Bronchial epithelial cell (primary cell): Measurements from ENCODE around the gene WNK2. TPM values are rescaled to one million over a fixed set of nuclear protein-coding genes. Genes with fewer than 3 reads are reported as not detected.

ENCODE experiments used
- DNase-seq: peaks from one replicate; pipeline ENCODE4 v3.0.0-alpha.2; 2010; ENCODE audit warnings: low read depth
- FAIRE-seq: peaks from 2 replicates; lab custom pipeline; 2011; peaks lifted over from hg19 to GRCh38; lab: Jason Lieb, UNC
- H3K27me3 ChIP-seq: 2 replicates; pipeline ENCODE4 v1.5.1; 2011; ENCODE audit warnings: low read length; ENCODE audit not compliant: control insufficient read depth, insufficient read depth
- H3K36me3 ChIP-seq: 2 replicates; pipeline ENCODE4 v1.5.1; 2011; ENCODE audit warnings: low read length; ENCODE audit not compliant: control insufficient read depth, insufficient read depth
- H3K4me3 ChIP-seq: 2 replicates; pipeline ENCODE4 v1.5.1; 2011; ENCODE audit warnings: mild to moderate bottlenecking, low read depth, low read length, control low read depth
- total RNA-seq: library from RNA; depleted of rRNA; stranded (reverse); fragments of >200 nt; gene quantifications from 2 replicates; pipeline ENCODE4 v1.2.1, GENCODE V29; 2014
- TF ChIP-seq, protein P1 (sequence below): IDR thresholded peaks from 2 replicates; pipeline ENCODE4 v1.5.1; 2011; ENCODE audit warnings: mild to moderate bottlenecking, moderate library complexity, low read length, control low read depth, inconsistent platforms; ENCODE audit not compliant: insufficient read depth, severe bottlenecking

WNK2 gene
- total RNA-seq, 1 donor from 2014 or later, result under 0.01 TPM

- TF ChIP-seq, protein P1, sequence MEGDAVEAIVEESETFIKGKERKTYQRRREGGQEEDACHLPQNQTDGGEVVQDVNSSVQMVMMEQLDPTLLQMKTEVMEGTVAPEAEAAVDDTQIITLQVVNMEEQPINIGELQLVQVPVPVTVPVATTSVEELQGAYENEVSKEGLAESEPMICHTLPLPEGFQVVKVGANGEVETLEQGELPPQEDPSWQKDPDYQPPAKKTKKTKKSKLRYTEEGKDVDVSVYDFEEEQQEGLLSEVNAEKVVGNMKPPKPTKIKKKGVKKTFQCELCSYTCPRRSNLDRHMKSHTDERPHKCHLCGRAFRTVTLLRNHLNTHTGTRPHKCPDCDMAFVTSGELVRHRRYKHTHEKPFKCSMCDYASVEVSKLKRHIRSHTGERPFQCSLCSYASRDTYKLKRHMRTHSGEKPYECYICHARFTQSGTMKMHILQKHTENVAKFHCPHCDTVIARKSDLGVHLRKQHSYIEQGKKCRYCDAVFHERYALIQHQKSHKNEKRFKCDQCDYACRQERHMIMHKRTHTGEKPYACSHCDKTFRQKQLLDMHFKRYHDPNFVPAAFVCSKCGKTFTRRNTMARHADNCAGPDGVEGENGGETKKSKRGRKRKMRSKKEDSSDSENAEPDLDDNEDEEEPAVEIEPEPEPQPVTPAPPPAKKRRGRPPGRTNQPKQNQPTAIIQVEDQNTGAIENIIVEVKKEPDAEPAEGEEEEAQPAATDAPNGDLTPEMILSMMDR, result no peak
- no peak overlapping the region for H3K4me3 ChIP-seq
- no peaks in the 10 kb centered on the region for H3K36me3 ChIP-seq
- FAIRE-seq (no peak), DNase-seq (no peak)
- no peaks in the 10 kb centered on the region for H3K27me3 ChIP-seq
Measured at GRCh38 chr9:93256878-93257807, 73.2 kb downstream of the WNK2 start.

GRCh38 chr9:93257808-93258331, 73.9 kb downstream of the WNK2 start:
- Histone ChIP-seq H3K27me3 (no peaks in the 10 kb centered on the region), H3K36me3 (no peaks in the 10 kb centered on the region), H3K4me3 (no peak overlapping the region)
- TF ChIP-seq, protein P1, result no peak
- peak; percentile 39 for DNase-seq
- no peak for FAIRE-seq

DNA sequence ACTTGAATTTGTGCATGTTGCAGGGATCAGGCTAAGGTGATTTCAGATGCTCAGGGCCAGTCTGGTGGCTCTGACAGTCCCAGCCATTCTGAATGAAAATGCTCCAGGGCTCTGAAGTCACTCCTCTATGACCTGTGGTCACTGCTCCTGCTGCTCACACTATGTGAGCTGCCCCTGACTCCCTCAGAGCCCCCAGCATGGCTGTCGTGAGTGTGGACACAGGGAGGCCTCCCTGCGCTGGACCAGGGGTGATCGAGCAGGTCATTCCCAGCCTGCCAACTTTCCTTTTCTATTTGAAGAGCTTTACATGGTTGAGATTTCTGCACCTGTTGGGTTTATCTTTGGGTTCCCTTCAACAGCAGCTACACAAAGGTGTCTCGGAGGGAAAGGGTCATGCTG, 74.5 kb downstream of the WNK2 start:
- DNase-seq (no peak), FAIRE-seq (no peak)
- TF ChIP-seq, protein P1, result no peak
- H3K4me3 ChIP-seq, result no peak overlapping the region
- H3K27me3 ChIP-seq, result no peaks in the 10 kb centered on the region
- H3K36me3 ChIP-seq, result no peaks in the 10 kb centered on the region

DNA sequence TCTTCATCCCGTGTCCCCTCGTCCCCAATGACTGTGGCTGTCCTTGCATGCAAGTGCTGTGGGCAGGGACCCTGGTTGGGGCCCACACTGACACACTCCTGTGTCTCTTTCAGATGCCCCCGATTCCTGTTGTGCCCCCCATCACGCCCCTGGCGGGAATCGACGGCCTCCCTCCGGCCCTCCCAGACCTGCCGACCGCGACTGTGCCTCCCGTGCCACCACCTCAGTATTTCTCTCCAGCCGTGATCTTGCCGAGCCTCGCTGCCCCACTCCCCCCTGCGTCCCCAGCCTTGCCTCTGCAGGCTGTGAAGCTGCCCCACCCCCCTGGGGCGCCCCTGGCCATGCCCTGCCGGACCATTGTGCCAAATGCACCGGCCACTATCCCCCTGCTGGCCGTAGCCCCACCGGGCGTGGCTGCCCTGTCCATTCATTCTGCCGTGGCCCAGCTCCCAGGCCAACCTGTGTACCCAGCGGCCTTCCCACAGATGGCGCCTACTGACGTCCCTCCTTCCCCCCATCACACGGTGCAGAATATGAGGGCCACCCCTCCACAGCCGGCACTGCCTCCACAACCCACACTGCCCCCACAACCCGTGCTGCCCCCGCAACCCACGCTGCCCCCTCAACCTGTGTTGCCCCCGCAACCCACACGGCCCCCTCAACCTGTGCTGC, 75.0 kb downstream of the WNK2 start:
- Histone ChIP-seq H3K36me3 (no peaks in the 10 kb centered on the region), H3K27me3 (no peaks in the 10 kb centered on the region), H3K4me3 (no peak overlapping the region)
- no peak for FAIRE-seq
- no peak for DNase-seq
- TF ChIP-seq, protein P1, result no peak

- Histone ChIP-seq H3K36me3 (no peaks in the 10 kb centered on the region), H3K27me3 (no peaks in the 10 kb centered on the region), H3K4me3 (no peak overlapping the region)
- DNase-seq (no peak), FAIRE-seq (no peak)
- TF ChIP-seq, protein P1, result no peak
Measured at GRCh38 chr9:93259490-93260262, 75.7 kb downstream of the WNK2 start.
